GM13976 (cell line): ENCODE measurements around the gene HTR7.

Source experiments
- DNase-seq: peaks from one replicate; pipeline ENCODE4 v3.0.0; 2012; ENCODE audit warnings: low spot score
- in situ Hi-C: fragments of 300-500 bp; cut with MboI; formaldehyde crosslinking; loops from one replicate; pipeline ENCODE4 v1.12.0; 2022; ENCODE audit warnings: low sequenced_read_pairs, mixed read lengths, inconsistent platforms; ENCODE audit not compliant: unreplicated experiment
- TF ChIP-seq, protein P1 (sequence below): IDR thresholded peaks from 2 replicates; pipeline ENCODE4 v1.5.1; 2012; ENCODE audit warnings: borderline replicate concordance, mild to moderate bottlenecking; ENCODE audit not compliant: insufficient read depth; ENCODE audit errors: extremely low read depth, missing control alignments, control extremely low read depth

HTR7 gene

DNA sequence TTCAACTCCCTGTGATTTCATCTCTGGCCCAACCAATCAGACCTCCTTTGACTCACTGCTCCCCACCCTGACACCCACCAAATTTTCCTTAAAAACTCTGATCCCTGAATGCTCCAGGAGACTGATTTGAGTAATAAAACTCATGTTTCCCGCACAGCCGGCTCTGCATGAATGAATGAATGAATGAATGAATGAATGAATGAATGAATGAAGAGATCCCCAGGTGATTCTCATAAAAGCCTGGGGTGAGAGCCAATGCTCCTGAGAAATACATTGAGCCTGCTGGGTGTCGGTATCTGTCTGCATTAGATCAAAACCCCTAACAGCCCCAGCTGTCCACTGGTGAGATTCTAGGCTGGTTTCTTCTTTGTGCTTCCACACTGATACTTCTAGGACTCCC is 58.7 kb downstream of the HTR7 start:
- TF ChIP-seq, protein P1, sequence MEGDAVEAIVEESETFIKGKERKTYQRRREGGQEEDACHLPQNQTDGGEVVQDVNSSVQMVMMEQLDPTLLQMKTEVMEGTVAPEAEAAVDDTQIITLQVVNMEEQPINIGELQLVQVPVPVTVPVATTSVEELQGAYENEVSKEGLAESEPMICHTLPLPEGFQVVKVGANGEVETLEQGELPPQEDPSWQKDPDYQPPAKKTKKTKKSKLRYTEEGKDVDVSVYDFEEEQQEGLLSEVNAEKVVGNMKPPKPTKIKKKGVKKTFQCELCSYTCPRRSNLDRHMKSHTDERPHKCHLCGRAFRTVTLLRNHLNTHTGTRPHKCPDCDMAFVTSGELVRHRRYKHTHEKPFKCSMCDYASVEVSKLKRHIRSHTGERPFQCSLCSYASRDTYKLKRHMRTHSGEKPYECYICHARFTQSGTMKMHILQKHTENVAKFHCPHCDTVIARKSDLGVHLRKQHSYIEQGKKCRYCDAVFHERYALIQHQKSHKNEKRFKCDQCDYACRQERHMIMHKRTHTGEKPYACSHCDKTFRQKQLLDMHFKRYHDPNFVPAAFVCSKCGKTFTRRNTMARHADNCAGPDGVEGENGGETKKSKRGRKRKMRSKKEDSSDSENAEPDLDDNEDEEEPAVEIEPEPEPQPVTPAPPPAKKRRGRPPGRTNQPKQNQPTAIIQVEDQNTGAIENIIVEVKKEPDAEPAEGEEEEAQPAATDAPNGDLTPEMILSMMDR = no peak
- DNase-seq = no peak
- in situ Hi-C loops = no loop called here

DNA sequence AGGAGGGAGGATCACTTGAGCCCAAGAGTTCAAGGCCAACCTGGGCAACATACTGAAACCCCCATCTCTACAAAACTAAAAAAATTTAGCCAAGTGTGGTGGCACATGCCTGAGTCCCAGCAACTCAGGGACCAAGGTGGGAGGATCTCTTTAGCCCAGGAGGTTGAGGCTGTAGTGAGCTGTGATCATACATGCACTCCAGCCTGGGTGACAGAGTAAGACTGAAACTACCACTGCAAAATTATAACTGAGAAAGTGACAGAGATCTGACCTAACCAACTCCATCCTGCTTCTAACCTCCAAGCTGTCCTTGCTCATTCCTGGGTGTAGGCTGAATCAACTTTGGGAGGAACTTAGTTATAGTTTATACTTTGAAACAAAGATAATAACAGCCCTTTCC is 59.4 kb downstream of the HTR7 start:
- DNase-seq = no peak
- TF ChIP-seq, protein P1 = no peak
- in situ Hi-C loops = no loop called here

DNA sequence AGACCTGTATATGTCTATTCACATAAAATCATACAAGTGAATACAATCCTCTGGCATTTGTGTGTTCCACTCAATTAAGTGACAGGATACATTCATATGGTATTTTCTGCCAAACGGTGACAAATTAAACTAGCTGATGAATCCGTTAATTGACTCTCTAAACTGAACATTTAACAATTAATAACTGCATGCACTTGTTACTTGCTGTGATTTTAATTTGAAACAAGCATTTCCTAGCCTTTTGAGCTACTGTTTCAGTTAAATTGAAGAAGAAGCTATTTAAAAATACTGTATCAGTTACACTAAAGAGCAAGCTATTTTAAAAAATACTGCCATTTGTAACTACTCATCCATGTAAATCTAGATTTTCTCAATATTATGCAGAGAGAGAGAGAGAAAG is 67.4 kb downstream of the HTR7 start:
- DNase-seq = no peak
- in situ Hi-C loops = no loop called here
- TF ChIP-seq, protein P1 = no peak

DNA sequence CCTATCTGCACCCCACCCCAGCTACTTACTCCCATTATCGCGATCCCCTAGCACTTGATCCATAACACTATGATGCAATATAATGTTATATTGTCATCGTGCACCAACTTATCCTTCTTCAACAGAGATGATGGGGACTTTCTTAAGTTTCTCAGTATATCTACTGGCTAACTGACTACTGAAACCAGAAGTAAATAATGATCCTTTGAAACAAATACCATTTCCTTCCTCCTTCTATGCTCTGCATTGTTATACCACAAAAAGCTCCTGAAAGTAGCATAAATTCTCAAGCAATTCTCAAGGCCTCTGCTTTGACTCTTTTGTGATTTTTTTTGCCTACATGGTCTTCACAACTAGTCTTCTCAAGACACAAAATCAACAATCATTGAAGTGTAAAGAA is 68.9 kb downstream of the HTR7 start:
- in situ Hi-C loops = no loop called here
- DNase-seq = no peak
- TF ChIP-seq, protein P1 = no peak

- TF ChIP-seq, protein P1 = no peak
- in situ Hi-C loops = no loop called here
- no peak for DNase-seq
These were observed 69.7 kb downstream of the HTR7 start for GRCh38 chr10:90788199-90788491.

DNA sequence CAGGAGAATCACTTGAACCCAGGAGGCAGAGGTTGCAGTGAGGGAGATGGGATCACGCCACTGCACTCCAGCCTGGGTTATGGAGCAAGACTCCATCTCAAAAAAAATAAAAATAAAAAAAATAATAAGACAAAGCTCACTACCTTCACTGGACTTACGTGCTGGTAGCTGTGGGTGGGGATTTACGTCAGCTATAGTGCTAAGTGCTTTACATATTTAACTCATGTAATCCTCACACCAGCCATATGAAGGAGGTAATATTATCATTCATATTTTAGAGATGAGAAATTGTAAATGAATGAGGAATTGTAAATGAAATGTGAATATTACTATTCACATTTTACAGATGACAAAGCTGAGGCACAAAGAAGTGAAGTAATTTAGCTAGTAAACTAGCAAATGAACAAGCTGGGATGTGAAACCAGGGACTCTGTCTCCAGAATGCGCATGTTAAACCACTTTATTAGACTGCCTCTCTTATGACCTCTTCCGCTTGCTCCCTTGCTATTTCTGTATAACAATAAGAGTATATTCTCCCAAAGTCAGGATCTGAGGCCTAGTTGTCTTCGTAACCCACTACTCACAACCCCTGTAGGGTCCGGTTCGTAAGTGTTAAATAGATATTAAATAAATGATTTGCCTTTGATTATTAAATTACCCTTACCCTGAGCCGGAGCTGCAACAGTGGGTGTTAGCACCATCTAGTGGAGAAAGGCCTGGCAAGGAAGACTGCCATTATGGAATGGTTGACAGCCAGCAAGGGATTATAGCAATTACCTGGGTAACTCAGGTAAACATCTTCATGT is 70.2 kb downstream of the HTR7 start:
- TF ChIP-seq, protein P1 = peak; percentile 62
- no peak for DNase-seq
- in situ Hi-C loops = no loop called here

DNA sequence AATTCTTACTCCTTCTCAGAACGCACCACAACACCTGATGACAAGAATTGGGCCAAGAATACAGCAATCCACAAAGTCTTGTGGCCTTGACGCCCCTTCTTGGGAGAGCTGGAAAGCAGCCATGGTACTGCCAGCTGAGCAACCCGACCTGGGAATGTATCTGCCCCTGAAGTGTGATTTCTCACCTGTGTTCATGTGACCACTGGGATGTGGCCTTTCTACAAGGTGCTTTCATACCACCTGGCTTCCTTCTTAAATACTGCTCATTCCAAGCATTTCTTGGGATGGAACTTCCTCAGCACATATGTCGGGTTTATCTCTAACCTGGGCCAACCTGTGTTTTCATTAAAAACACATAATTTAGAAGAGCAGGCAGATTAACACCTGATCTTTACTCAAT is 72.1 kb downstream of the HTR7 start:
- in situ Hi-C loops = no loop called here
- DNase-seq = no peak
- TF ChIP-seq, protein P1 = no peak
